Uterus (tissue), 4 donors: ENCODE data around the gene CNN2. TPM values are rescaled to one million over a fixed set of nuclear protein-coding genes. Genes with fewer than 3 reads are reported as not detected.

Source experiments
- DNase-seq, 2 donors: peaks; one replicate each; pipeline ENCODE4 v3.0.0-alpha.2; 2019 to 2020
- H3K27ac ChIP-seq, 2 donors: fragments of 200-600 bp; sonication (generic); 1 replicate in 1 of 2; 2 replicates in 1 of 2; pipeline ENCODE4 v1.5.1; 2016 to 2018
- H3K27me3 ChIP-seq, 2 donors: fragments of 200-600 bp; sonication (generic); one replicate each; pipeline ENCODE4 v1.5.1; 2018 to 2019; ENCODE audit warnings: control low read depth in 1 of 2
- H3K36me3 ChIP-seq, 2 donors: fragments of 200-600 bp; sonication (generic); one replicate each; pipeline ENCODE4 v1.5.1; 2019; ENCODE audit warnings: control low read depth in 1 of 2
- H3K4me1 ChIP-seq, 2 donors: fragments of 200-600 bp; sonication (generic); one replicate each; pipeline ENCODE4 v1.5.1; 2018 to 2019; ENCODE audit warnings: control low read depth in 1 of 2
- H3K4me3 ChIP-seq, 2 donors: fragments of 200-600 bp; sonication (generic); 1 replicate in 1 of 2; 2 replicates in 1 of 2; pipeline ENCODE4 v1.5.1; 2018 to 2019; ENCODE audit warnings: mild to moderate bottlenecking in 1 of 2
- H3K9me3 ChIP-seq, 2 donors: fragments of 200-600 bp; sonication (generic); one replicate each; pipeline ENCODE4 v1.5.1; 2019; ENCODE audit warnings: control low read depth in 1 of 2
- CTCF ChIP-seq, 4 experiments: fragments of 200-600 bp in 2 of 4; fragments of 450-650 bp in 2 of 4; sonication (generic) in 2 of 4; IDR thresholded peaks; one replicate each; pipeline ENCODE4 v1.5.1; 2016 to 2019; ENCODE audit warnings: antibody characterized with exemption in 4 of 4, mild to moderate bottlenecking in 2 of 4, moderate library complexity in 1 of 4
- POLR2A ChIP-seq, 2 donors: fragments of 450-650 bp; IDR thresholded peaks; one replicate each; pipeline ENCODE4 v1.6.1; 2016; ENCODE audit warnings: antibody characterized with exemption in 2 of 2, mild to moderate bottlenecking in 1 of 2, moderate library complexity in 1 of 2
- intact Hi-C: fragments of 100-400 bp; cut with DNase I; formaldehyde crosslinking; loops from one replicate; pipeline ENCODE4 v1.15.1; 2023; ENCODE audit warnings: low total_unique reads
- total RNA-seq, 4 donors: library from RNA; depleted of rRNA in 3 of 4; stranded (reverse); fragments of >200 nt in 3 of 4; gene quantifications; one replicate each; pipeline versions ENCODE4 v1.1.0 to v1.2.4, GENCODE V29; 2014 to 2023
- donor health status: DM: yes; HTN: yes; CAD: no.

CNN2 gene
- total RNA-seq, 4 donors from 2014 or later, result 14.3 to 186 (median 88.5) TPM

- peaks cover 6 to 39% of the 10 kb centered on the region in 2 donors for H3K4me1 ChIP-seq
- H3K36me3 ChIP-seq, result no peaks in the 10 kb centered on the region
- no peaks in the 10 kb centered on the region for H3K9me3 ChIP-seq
- no peak overlapping the region for H3K4me3 ChIP-seq
- no peaks in the 10 kb centered on the region for H3K27me3 ChIP-seq
- no peak overlapping the region for H3K27ac ChIP-seq
- intact Hi-C loops, result loop anchor here (5.0 kb wide), 1 partner anchor 177 kb away; no protein-coding TSS in a partner anchor
- TF ChIP-seq CTCF (IDR thresholded peaks at IDR 0.05) (no peak), POLR2A (IDR thresholded peaks at IDR 0.05) (no peak)
- no peak for DNase-seq
Measured at GRCh38 chr19:1015061-1015781, 11.2 kb upstream of the CNN2 start.

- intact Hi-C loops, result loop anchor here (5.0 kb wide), 1 partner anchor 176 kb away; no protein-coding TSS in a partner anchor
- no peak overlapping the region for H3K4me3 ChIP-seq
- H3K4me1 ChIP-seq, result peaks cover 6 to 39% of the 10 kb centered on the region in 2 donors
- no peaks in the 10 kb centered on the region for H3K27me3 ChIP-seq
- no peaks in the 10 kb centered on the region for H3K9me3 ChIP-seq
- DNase-seq, result no peak
- H3K27ac ChIP-seq, result no peak overlapping the region
- TF ChIP-seq CTCF (IDR thresholded peaks at IDR 0.05) (no peak), POLR2A (IDR thresholded peaks at IDR 0.05) (no peak)
- no peaks in the 10 kb centered on the region for H3K36me3 ChIP-seq
Measured at GRCh38 chr19:1015782-1016646, 10.4 kb upstream of the CNN2 start.

- intact Hi-C loops, result loop anchor here (5.0 kb wide), 1 partner anchor 176 kb away; no protein-coding TSS in a partner anchor
- TF ChIP-seq CTCF (IDR thresholded peaks at IDR 0.05) (no peak), POLR2A (IDR thresholded peaks at IDR 0.05) (no peak)
- Histone ChIP-seq H3K36me3 (no peaks in the 10 kb centered on the region), H3K27me3 (no peaks in the 10 kb centered on the region), H3K4me1 (peaks cover 6 to 39% of the 10 kb centered on the region in 2 donors), H3K27ac (no peak overlapping the region), H3K4me3 (no peak overlapping the region), H3K9me3 (no peaks in the 10 kb centered on the region)
- DNase-seq, result no peak
Measured at GRCh38 chr19:1016647-1017114, 9.7 kb upstream of the CNN2 start.

GRCh38 chr19:1017115-1017905 lies 9.1 kb upstream of the CNN2 start:
- Histone ChIP-seq H3K27ac (no peak overlapping the region), H3K4me1 (peaks cover 6 to 39% of the 10 kb centered on the region in 2 donors), H3K9me3 (no peaks in the 10 kb centered on the region), H3K4me3 (no peak overlapping the region), H3K27me3 (no peaks in the 10 kb centered on the region), H3K36me3 (no peaks in the 10 kb centered on the region)
- intact Hi-C loops, result loop anchor here (5.0 kb wide), 1 partner anchor 175 kb away; no protein-coding TSS in a partner anchor
- TF ChIP-seq CTCF (IDR thresholded peaks at IDR 0.05) (no peak), POLR2A (IDR thresholded peaks at IDR 0.05) (no peak)
- DNase-seq, result no peak
